Hepatocyte (in vitro differentiated cells): ENCODE data around the gene RDH16. TPM values are rescaled to one million over a fixed set of nuclear protein-coding genes. Genes with fewer than 3 reads are reported as not detected.
"Not testable (repeated sequence)": the region's sequence is repeated elsewhere in the genome, so short reads cannot be mapped to it uniquely, and the experiment has no call there.

Experiments used
- DNase-seq: peaks from one replicate; pipeline ENCODE4 v3.0.0-alpha.2; 2016; ENCODE audit warnings: low spot score
- H2AFZ ChIP-seq: fragments of 200-600 bp; sonication (generic); 2 replicates; pipeline ENCODE4 v1.6.0; 2016; ENCODE audit warnings: antibody characterized with exemption, mild to moderate bottlenecking
- H3K27ac ChIP-seq: fragments of 200-600 bp; sonication (generic); 2 replicates; pipeline ENCODE4 v1.5.1; 2016; ENCODE audit warnings: mild to moderate bottlenecking
- H3K27me3 ChIP-seq: fragments of 200-600 bp; sonication (generic); 2 replicates; pipeline ENCODE4 v1.6.1; 2016
- H3K36me3 ChIP-seq: fragments of 200-600 bp; sonication (generic); replicated peaks from 2 replicates; pipeline ENCODE4 v1.5.1; 2016; ENCODE audit warnings: low read depth; ENCODE audit not compliant: insufficient read depth
- H3K4me1 ChIP-seq: fragments of 200-600 bp; sonication (generic); 2 replicates; pipeline ENCODE4 v1.5.1; 2016; ENCODE audit warnings: mild to moderate bottlenecking, moderate library complexity; ENCODE audit not compliant: insufficient read depth
- H3K4me2 ChIP-seq: fragments of 200-600 bp; sonication (generic); 2 replicates; pipeline ENCODE4 v1.6.0; 2016
- H3K4me3 ChIP-seq: fragments of 200-600 bp; sonication (generic); 2 replicates; pipeline ENCODE4 v1.5.1; 2016; ENCODE audit warnings: mild to moderate bottlenecking
- H3K79me2 ChIP-seq: fragments of 200-600 bp; sonication (generic); 2 replicates; pipeline ENCODE4 v1.6.0; 2017; ENCODE audit warnings: mild to moderate bottlenecking
- H3K9me2 ChIP-seq: fragments of 200-600 bp; sonication (generic); replicated peaks from 2 replicates; pipeline ENCODE4 v1.6.0; 2017; ENCODE audit warnings: mild to moderate bottlenecking; ENCODE audit not compliant: insufficient read depth
- H3K9me3 ChIP-seq: fragments of 200-600 bp; sonication (generic); 2 replicates; pipeline ENCODE4 v1.5.1; 2016; ENCODE audit warnings: low read depth, mild to moderate bottlenecking
- H4K20me1 ChIP-seq: fragments of 200-600 bp; sonication (generic); 2 replicates; pipeline ENCODE4 v1.6.0; 2016; ENCODE audit warnings: mild to moderate bottlenecking; ENCODE audit not compliant: insufficient read depth, poor library complexity, severe bottlenecking
- EZH2 ChIP-seq: fragments of 200-600 bp; sonication (generic); IDR thresholded peaks from 2 replicates; pipeline ENCODE4 v1.6.1; 2016; ENCODE audit warnings: antibody characterized with exemption, mild to moderate bottlenecking, borderline replicate concordance
- EZH2phosphoT487 ChIP-seq: fragments of 200-600 bp; sonication (generic); IDR thresholded peaks from one replicate; pipeline ENCODE4 v1.6.1; 2018; ENCODE audit warnings: antibody characterized with exemption, mild to moderate bottlenecking, low read depth, moderate library complexity; ENCODE audit not compliant: unreplicated experiment, severe bottlenecking
- WGBS: methylation state at CpG from one replicate; pipeline ENCODE4 v1.1.6; 2016; ENCODE audit warnings: low lambda C conversion rate; ENCODE audit errors: missing lambda C conversion rate; 5-methylcytosine and 5-hydroxymethylcytosine counted together
- polyA plus RNA-seq: library from polyadenylated mRNA; unstranded; fragments of >200 nt; fragmentation: Nextera tagmentation; extraction: Ambion mirVana; gene quantifications from 2 replicates; pipeline ENCODE4 v1.2.1, GENCODE V29; 2016
- total RNA-seq: library from RNA; depleted of rRNA; stranded (reverse); fragments of >200 nt; gene quantifications from 2 replicates; pipeline ENCODE4 v1.2.3, GENCODE V29; 2014
- TF ChIP-seq, protein P1 (sequence below): fragments of 200-600 bp; sonication (generic); IDR thresholded peaks from 2 replicates; pipeline ENCODE4 v1.5.1; 2016; ENCODE audit warnings: antibody characterized with exemption, mild to moderate bottlenecking; ENCODE audit not compliant: poor library complexity

RDH16 gene
- total and polyA plus RNA-seq, 2 experiments from 2014 or later, result 0.64 to 1.7 TPM

DNA sequence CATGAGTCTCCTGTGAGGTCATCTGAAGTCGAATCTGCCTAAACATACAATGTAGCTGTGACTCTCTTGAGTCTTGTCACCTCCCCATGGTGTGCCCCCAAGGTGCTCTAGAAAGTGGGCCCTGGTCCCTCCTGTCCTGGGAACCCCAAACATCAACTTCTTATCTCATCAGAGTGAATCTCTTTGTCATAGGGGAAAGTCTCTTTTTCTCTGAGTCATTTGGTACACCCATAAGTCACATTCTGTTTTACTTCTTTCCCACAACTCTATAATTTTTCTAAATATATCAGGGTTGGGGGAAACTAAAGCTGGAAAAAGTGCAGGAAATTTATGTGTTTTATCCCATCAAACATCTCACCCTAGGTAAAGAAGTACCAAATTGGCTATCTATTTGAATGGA is 36.1 kb downstream of the RDH16 start:
- TF ChIP-seq EZH2 (no peak), EZH2phosphoT487 (no peak)
- TF ChIP-seq, protein P1, sequence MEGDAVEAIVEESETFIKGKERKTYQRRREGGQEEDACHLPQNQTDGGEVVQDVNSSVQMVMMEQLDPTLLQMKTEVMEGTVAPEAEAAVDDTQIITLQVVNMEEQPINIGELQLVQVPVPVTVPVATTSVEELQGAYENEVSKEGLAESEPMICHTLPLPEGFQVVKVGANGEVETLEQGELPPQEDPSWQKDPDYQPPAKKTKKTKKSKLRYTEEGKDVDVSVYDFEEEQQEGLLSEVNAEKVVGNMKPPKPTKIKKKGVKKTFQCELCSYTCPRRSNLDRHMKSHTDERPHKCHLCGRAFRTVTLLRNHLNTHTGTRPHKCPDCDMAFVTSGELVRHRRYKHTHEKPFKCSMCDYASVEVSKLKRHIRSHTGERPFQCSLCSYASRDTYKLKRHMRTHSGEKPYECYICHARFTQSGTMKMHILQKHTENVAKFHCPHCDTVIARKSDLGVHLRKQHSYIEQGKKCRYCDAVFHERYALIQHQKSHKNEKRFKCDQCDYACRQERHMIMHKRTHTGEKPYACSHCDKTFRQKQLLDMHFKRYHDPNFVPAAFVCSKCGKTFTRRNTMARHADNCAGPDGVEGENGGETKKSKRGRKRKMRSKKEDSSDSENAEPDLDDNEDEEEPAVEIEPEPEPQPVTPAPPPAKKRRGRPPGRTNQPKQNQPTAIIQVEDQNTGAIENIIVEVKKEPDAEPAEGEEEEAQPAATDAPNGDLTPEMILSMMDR, result no peak
- Histone ChIP-seq H3K4me1 (no peaks in the 10 kb centered on the region), H3K27ac (no peak overlapping the region), H2AFZ (no peak overlapping the region), H3K4me2 (no peak overlapping the region), H3K27me3 (no peaks in the 10 kb centered on the region), H3K9me2 (no peaks in the 10 kb centered on the region), H3K9me3 (no peaks in the 10 kb centered on the region), H3K79me2 (no peaks in the 10 kb centered on the region), H4K20me1 (no peaks in the 10 kb centered on the region), H3K4me3 (no peak overlapping the region), H3K36me3 (no peaks in the 10 kb centered on the region)
- WGBS, result 70% methylated on average over 1 of the region's 1 CpG
- DNase-seq, result no peak

DNA sequence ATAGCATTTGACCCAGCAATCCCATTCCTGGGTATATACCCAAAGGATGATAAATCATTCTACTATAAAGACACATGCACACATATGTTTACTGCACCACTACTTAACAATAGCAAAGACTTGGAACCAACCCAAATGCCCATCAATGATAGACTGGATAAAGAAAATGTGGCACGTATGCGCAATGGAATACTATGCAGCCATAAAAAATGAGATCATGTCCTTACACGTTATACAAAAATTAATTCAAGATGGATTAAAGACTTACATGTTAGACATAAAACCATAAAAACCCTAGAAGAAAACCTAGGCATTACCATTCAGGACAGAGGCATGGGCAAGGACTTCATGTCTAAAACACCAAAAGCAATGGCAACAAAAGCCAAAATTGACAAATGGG is 39.3 kb downstream of the RDH16 start:
- H3K27ac ChIP-seq, H4K20me1 ChIP-seq, H3K9me3 ChIP-seq, DNase-seq, H3K9me2 ChIP-seq, H3K36me3 ChIP-seq, H3K4me1 ChIP-seq, H3K79me2 ChIP-seq, H3K4me2 ChIP-seq, H3K27me3 ChIP-seq, H2AFZ ChIP-seq, H3K4me3 ChIP-seq: not testable (repeated sequence)
- WGBS, result 97% methylated on average over 3 of the region's 3 CpGs

DNA sequence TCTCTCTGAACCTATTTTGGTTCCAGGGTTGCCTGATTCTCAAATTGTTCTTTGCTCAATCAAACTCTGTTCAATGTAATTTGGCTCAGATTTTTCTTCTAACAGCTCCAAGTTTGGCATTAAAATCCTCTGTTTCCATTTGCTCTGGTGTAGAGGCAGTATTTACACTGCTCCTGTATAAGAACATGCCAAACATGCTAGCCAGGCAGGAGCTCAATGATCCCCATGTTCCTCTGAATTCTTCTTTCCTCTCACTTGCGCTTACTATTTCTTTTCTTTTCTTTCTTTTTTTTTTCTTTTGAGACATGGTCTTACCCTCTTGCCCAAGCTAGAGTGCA is 40.4 kb downstream of the RDH16 start:
- no peak overlapping the region for H3K4me3 ChIP-seq
- H3K4me1 ChIP-seq, result no peaks in the 10 kb centered on the region
- 95% methylated on average over 1 of the region's 1 CpG for WGBS
- TF ChIP-seq EZH2phosphoT487 (no peak), EZH2 (no peak)
- TF ChIP-seq, protein P1, result no peak
- H3K27me3 ChIP-seq, result no peaks in the 10 kb centered on the region
- no peaks in the 10 kb centered on the region for H3K36me3 ChIP-seq
- H3K9me2 ChIP-seq, result no peaks in the 10 kb centered on the region
- no peaks in the 10 kb centered on the region for H3K79me2 ChIP-seq
- no peaks in the 10 kb centered on the region for H3K9me3 ChIP-seq
- H4K20me1 ChIP-seq, result no peaks in the 10 kb centered on the region
- H2AFZ ChIP-seq, result no peak overlapping the region
- no peak overlapping the region for H3K4me2 ChIP-seq
- DNase-seq, result no peak
- H3K27ac ChIP-seq, result no peak overlapping the region

DNA sequence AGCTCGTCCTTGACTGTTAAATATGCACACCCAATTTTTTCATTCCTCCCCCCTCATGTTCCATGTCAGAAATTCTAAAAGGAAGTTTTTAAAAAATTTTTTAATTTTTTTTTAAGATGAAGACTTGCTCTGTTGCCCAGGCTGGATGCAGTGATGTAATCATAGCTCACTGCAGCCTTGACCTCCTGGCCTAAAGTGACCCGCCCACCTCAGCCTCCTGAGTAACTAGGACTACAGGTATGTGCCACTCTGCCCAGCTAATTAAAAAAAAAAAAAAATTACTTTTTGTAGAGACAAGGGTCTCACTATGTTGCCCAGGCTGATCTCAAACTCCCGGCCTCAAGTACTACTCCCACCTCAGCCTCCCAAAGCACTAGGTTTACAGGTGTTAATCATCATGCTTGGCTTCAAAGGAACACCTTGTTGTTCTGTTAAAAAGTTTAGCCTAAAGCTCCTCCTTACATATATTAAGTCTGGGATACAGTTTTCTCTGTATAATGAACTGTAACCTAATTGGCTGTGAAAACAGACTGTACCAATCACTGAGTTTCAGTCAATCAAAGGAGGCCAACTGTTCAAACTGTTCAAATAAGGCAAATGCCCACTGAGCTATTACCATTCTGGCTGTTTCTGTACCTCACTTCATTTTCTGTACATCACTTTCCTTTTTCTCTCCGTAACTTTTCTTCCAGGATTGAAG is 41.0 kb downstream of the RDH16 start:
- H2AFZ ChIP-seq, result no peak overlapping the region
- no peak overlapping the region for H3K4me3 ChIP-seq
- no peaks in the 10 kb centered on the region for H3K79me2 ChIP-seq
- no peak for DNase-seq
- H3K9me2 ChIP-seq, result no peaks in the 10 kb centered on the region
- 74% methylated on average over 4 of the region's 4 CpGs for WGBS
- H3K9me3 ChIP-seq, result no peaks in the 10 kb centered on the region
- H4K20me1 ChIP-seq, result no peaks in the 10 kb centered on the region
- TF ChIP-seq, protein P1, result no peak
- no peak for TF ChIP-seq EZH2
- TF ChIP-seq EZH2phosphoT487, result no peak
- no peak overlapping the region for H3K27ac ChIP-seq
- no peaks in the 10 kb centered on the region for H3K36me3 ChIP-seq
- H3K4me2 ChIP-seq, result no peak overlapping the region
- no peaks in the 10 kb centered on the region for H3K4me1 ChIP-seq
- no peaks in the 10 kb centered on the region for H3K27me3 ChIP-seq
